ENCODE measurements around the gene ECHS1.

GRCh38 chr10:133359554-133359971 is 13.6 kb downstream of the ECHS1 start:
- TF ChIP-seq CTCF (conservative IDR thresholded peaks at IDR 0.05 in 1 of 2, IDR thresholded peaks at IDR 0.05 in 1 of 2; ENCODE audit: extremely low read depth in 1 of 2, insufficient read depth in 1 of 2, low read depth in 1 of 2, low read length in 2 of 2) (no peak), EZH2 (IDR thresholded peaks at IDR 0.05; ENCODE audit: borderline replicate concordance, low read length) (no peak)
